Parathyroid adenoma (tissue), 2 donors: ENCODE measurements around the gene PCDH9.
"Not testable (repeated sequence)": the region's sequence is repeated elsewhere in the genome, so short reads cannot be mapped to it uniquely, and the experiment has no call there.

ENCODE experiments used
- H2AFZ ChIP-seq: fragments of 300-600 bp; sonication (generic); one replicate; pipeline ENCODE4 v1.7.0; 2017; ENCODE audit warnings: antibody characterized with exemption, mild to moderate bottlenecking
- H3K27ac ChIP-seq: fragments of 300-600 bp; sonication (generic); one replicate; pipeline ENCODE4 v1.7.0; 2017
- H3K27me3 ChIP-seq: fragments of 300-600 bp; sonication (generic); one replicate; pipeline ENCODE4 v1.7.0; 2017; ENCODE audit warnings: low read length; ENCODE audit not compliant: control insufficient read depth, insufficient read depth
- H3K36me3 ChIP-seq: fragments of 300-600 bp; sonication (generic); one replicate; pipeline ENCODE4 v1.7.0; 2017; ENCODE audit warnings: low read length; ENCODE audit not compliant: control insufficient read depth, insufficient read depth
- H3K4me1 ChIP-seq: fragments of 300-600 bp; sonication (generic); one replicate; pipeline ENCODE4 v1.7.0; 2017; ENCODE audit warnings: control low read depth
- H3K4me2 ChIP-seq: fragments of 300-600 bp; sonication (generic); one replicate; pipeline ENCODE4 v1.7.0; 2017; ENCODE audit warnings: low read length
- H3K4me3 ChIP-seq: fragments of 300-600 bp; sonication (generic); one replicate; pipeline ENCODE4 v1.7.0; 2017; ENCODE audit warnings: low read depth, low read length
- H3K79me2 ChIP-seq: fragments of 300-600 bp; sonication (generic); one replicate; pipeline ENCODE4 v1.7.0; 2017; ENCODE audit warnings: control low read depth
- H3K9ac ChIP-seq: fragments of 300-600 bp; sonication (generic); one replicate; pipeline ENCODE4 v1.7.0; 2017; ENCODE audit warnings: mild to moderate bottlenecking
- H3K9me3 ChIP-seq: fragments of 300-600 bp; sonication (generic); one replicate; pipeline ENCODE4 v1.7.0; 2017; ENCODE audit warnings: low read length; ENCODE audit not compliant: control insufficient read depth
- CTCF ChIP-seq: fragments of 300-600 bp; sonication (generic); IDR thresholded peaks from one replicate; pipeline ENCODE4 v1.7.0; 2017; ENCODE audit warnings: antibody characterized with exemption, mild to moderate bottlenecking
- donor health status: primary hyperparathyroidism.

Gene PCDH9

DNA sequence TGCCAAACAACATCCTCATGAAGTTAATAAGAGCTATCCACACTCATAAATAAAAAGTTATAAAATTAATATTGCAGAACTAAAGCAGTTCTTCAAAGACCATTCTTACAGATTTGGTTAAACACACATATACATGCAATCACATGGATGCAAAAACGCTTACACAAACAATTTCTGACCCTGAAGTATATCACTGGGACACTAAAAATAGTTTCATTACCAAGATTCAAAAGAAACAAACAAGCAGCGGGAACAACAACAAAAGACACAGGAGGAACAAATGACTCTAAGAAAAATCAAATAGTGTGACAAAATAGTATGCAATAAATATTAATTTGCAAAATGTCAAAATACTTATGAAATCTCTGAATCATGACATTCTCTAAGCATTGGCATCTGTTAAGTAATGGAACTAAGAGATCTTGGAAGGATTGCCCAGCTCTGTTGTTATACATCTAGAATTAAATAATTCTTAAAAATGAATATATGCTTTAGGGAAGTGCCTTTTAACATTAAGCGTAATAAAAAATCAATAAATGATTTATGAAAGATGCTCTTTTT is 132.2 kb downstream of the PCDH9 start:
- H3K4me1 ChIP-seq, result no peaks in the 10 kb centered on the region
- no peaks in the 10 kb centered on the region for H3K36me3 ChIP-seq
- no peaks in the 10 kb centered on the region for H3K79me2 ChIP-seq
- H3K4me3 ChIP-seq, result no peak overlapping the region
- no peak overlapping the region for H2AFZ ChIP-seq
- H3K9ac ChIP-seq, result no peak overlapping the region
- H3K27ac ChIP-seq, result no peak overlapping the region
- no peaks in the 10 kb centered on the region for H3K27me3 ChIP-seq
- no peak overlapping the region for H3K4me2 ChIP-seq
- no peak for TF ChIP-seq CTCF
- no peaks in the 10 kb centered on the region for H3K9me3 ChIP-seq

GRCh38 chr13:67096893-67097292 is 133.2 kb downstream of the PCDH9 start:
- H2AFZ ChIP-seq, H3K79me2 ChIP-seq, H3K36me3 ChIP-seq, H3K4me3 ChIP-seq, H3K4me1 ChIP-seq, H3K9ac ChIP-seq, H3K27ac ChIP-seq, H3K4me2 ChIP-seq, H3K27me3 ChIP-seq, H3K9me3 ChIP-seq: not testable (repeated sequence)

DNA sequence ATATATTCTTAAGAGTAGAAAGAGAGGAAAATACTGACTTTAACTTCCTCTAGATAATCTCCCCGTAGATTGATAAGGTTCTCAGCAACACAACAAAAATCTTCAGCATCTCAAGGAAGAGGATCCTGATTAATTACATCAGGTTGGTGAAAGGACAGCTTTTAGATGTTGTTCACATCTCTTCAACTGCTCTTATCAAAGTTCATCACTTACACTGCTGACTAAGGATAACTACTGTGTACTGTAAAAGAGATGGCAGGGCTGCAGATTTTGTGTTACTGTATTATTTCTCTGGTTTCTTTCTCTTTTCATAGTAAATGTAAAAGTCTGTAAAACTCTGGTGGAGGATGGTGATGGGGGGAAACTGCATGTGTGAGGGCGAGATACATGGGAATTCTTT is 133.7 kb downstream of the PCDH9 start:
- TF ChIP-seq CTCF, result no peak
- Histone ChIP-seq H2AFZ (no peak overlapping the region), H3K9me3 (no peaks in the 10 kb centered on the region), H3K36me3 (no peaks in the 10 kb centered on the region), H3K9ac (no peak overlapping the region), H3K27ac (no peak overlapping the region), H3K4me1 (no peaks in the 10 kb centered on the region), H3K79me2 (no peaks in the 10 kb centered on the region), H3K27me3 (no peaks in the 10 kb centered on the region), H3K4me2 (no peak overlapping the region), H3K4me3 (no peak overlapping the region)

GRCh38 chr13:67095621-67096020 is 134.5 kb downstream of the PCDH9 start:
- TF ChIP-seq CTCF, result no peak
- no peak overlapping the region for H3K9ac ChIP-seq
- no peaks in the 10 kb centered on the region for H3K9me3 ChIP-seq
- H3K27me3 ChIP-seq, result no peaks in the 10 kb centered on the region
- H3K4me2 ChIP-seq, result no peak overlapping the region
- H3K79me2 ChIP-seq, result no peaks in the 10 kb centered on the region
- H3K4me1 ChIP-seq, result no peaks in the 10 kb centered on the region
- H3K36me3 ChIP-seq, result no peaks in the 10 kb centered on the region
- no peak overlapping the region for H3K27ac ChIP-seq
- no peak overlapping the region for H3K4me3 ChIP-seq
- no peak overlapping the region for H2AFZ ChIP-seq

DNA sequence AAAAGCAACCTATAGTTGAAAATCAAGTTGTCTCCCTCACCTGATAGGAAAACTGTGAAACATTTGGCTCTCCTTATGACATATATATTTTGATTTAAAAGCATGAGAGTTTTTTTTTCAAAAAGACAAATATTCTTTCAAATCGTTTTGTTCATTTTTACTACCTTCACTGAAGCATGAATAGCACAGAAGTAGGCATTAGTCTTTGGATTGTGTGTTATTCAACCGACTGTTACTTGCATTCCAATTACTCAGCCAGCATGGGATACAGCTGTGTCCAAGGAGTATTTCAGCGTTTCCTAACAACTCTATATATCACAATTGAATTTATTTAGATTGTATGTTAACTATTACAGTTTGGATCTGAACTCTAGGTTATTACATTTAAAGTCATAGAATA is 135.2 kb downstream of the PCDH9 start:
- H3K79me2 ChIP-seq, result no peaks in the 10 kb centered on the region
- H3K4me1 ChIP-seq, result no peaks in the 10 kb centered on the region
- H3K9me3 ChIP-seq, result no peaks in the 10 kb centered on the region
- no peak overlapping the region for H3K27ac ChIP-seq
- TF ChIP-seq CTCF, result no peak
- H3K4me2 ChIP-seq, result no peak overlapping the region
- H2AFZ ChIP-seq, result no peak overlapping the region
- no peaks in the 10 kb centered on the region for H3K36me3 ChIP-seq
- no peak overlapping the region for H3K9ac ChIP-seq
- no peaks in the 10 kb centered on the region for H3K27me3 ChIP-seq
- no peak overlapping the region for H3K4me3 ChIP-seq
